ENCODE results near the gene TMEM179.

- TF ChIP-seq CTCF (IDR thresholded peaks at IDR 0.05) (no peak), POLR2A (IDR thresholded peaks at IDR 0.05) (no peak)
Measured at GRCh38 chr14:104602315-104602932, 2.1 kb downstream of the TMEM179 start.

All from lower leg skin (tissue), 3 donors.